GM12878 (cell line): ENCODE measurements around the gene HNRNPA1. TPM values are rescaled to one million over a fixed set of nuclear protein-coding genes. Genes with fewer than 3 reads are reported as not detected.
A peak's percentile ranks its signal among the peaks of the same experiment; 100 is the strongest.

ENCODE experiments used
- ATF2 ChIP-seq: IDR thresholded peaks from 2 replicates; pipeline ENCODE4 v1.6.1; 2012; ENCODE audit warnings: low read length, inconsistent platforms
- FOXM1 ChIP-seq: IDR thresholded peaks from 2 replicates; pipeline ENCODE4 v1.6.1; 2012; ENCODE audit warnings: low read depth, mild to moderate bottlenecking, inconsistent platforms, low read length, moderate library complexity
- IKZF1 ChIP-seq: fragments of 450-650 bp; conservative IDR thresholded peaks from 2 replicates; pipeline ENCODE4 v1.6.1; 2017; ENCODE audit warnings: antibody characterized with exemption, mild to moderate bottlenecking
- KAT2A ChIP-seq: conservative IDR thresholded peaks from 2 replicates; pipeline ENCODE4 v1.6.1; 2011; ENCODE audit warnings: low read depth, low read length; ENCODE audit not compliant: control insufficient read depth
- KLF5 ChIP-seq: fragments of 450-650 bp; IDR thresholded peaks from 2 replicates; pipeline ENCODE4 v1.6.1; 2014; ENCODE audit warnings: mild to moderate bottlenecking; ENCODE audit not compliant: partially characterized antibody
- MEF2A ChIP-seq: IDR thresholded peaks from 2 replicates; pipeline ENCODE4 v1.6.1; 2011; ENCODE audit warnings: low read depth, mild to moderate bottlenecking, low read length, moderate library complexity; ENCODE audit not compliant: insufficient read depth
- MLLT1 ChIP-seq: fragments of 450-650 bp; IDR thresholded peaks from 2 replicates; pipeline ENCODE4 v1.6.1; 2016; ENCODE audit warnings: mild to moderate bottlenecking
- MYB ChIP-seq: fragments of 150-350 bp; IDR thresholded peaks from 2 replicates; pipeline ENCODE4 v1.6.1; 2014; ENCODE audit warnings: mild to moderate bottlenecking, low read depth, low read length, borderline replicate concordance
- NRF1 ChIP-seq: conservative IDR thresholded peaks from 2 replicates; pipeline ENCODE4 v1.6.1; 2011; ENCODE audit warnings: mild to moderate bottlenecking, low read depth, low read length, improper control_type of control experiment
- RCOR1 ChIP-seq: conservative IDR thresholded peaks from 2 replicates; pipeline ENCODE4 v1.6.1; 2012; ENCODE audit warnings: low read depth, low read length, improper control_type of control experiment
- SMC3 ChIP-seq: IDR thresholded peaks from 2 replicates; pipeline ENCODE4 v1.6.1; 2011; ENCODE audit warnings: low read length, improper control_type of control experiment, borderline replicate concordance
- USF2 ChIP-seq: IDR thresholded peaks from 2 replicates; pipeline ENCODE4 v1.6.1; 2011; ENCODE audit warnings: low read depth, low read length, improper control_type of control experiment, borderline replicate concordance
- ZNF217 ChIP-seq: fragments of 450-650 bp; IDR thresholded peaks from 2 replicates; pipeline ENCODE4 v1.6.1; 2017; ENCODE audit warnings: antibody characterized with exemption, mild to moderate bottlenecking
- ZNF24 ChIP-seq: fragments of 450-650 bp; IDR thresholded peaks from 2 replicates; pipeline ENCODE4 v1.6.1; 2017; ENCODE audit warnings: antibody characterized with exemption, mild to moderate bottlenecking
- polyA plus RNA-seq, 11 experiments: library from polyadenylated mRNA; depleted of rRNA in 4 of 11; unstranded in 6 of 11; stranded (reverse) in 5 of 11; fragments of >200 nt; fragmentation: Nextera tagmentation in 4 of 11; fragmentation: Illumina TruSeq in 1 of 11; extraction: Ambion mirVana in 4 of 11; extraction: Trizol in 1 of 11; gene quantifications; 1 replicate in 1 of 11; 2 replicates in 10 of 11; pipeline versions ENCODE4 v1.2.1 to v1.2.3, GENCODE V29; 2011 to 2016; ENCODE audit warnings: inconsistent platforms in 2 of 11, missing spikeins in 2 of 11, low read depth in 1 of 11
- total RNA-seq, 4 experiments: library from RNA; depleted of rRNA in 3 of 4; stranded (reverse); fragments of >200 nt in 3 of 4; fragmentation: Illumina TruSeq in 1 of 4; extraction: Trizol in 1 of 4; gene quantifications; 2 replicates each; pipeline versions ENCODE4 v1.2.1 to v1.2.3, GENCODE V29; 2013 to 2021
- TF ChIP-seq, protein P1 (sequence below): IDR thresholded peaks from 2 replicates; pipeline ENCODE4 v1.6.1; 2011; ENCODE audit warnings: low read depth, mild to moderate bottlenecking, low read length, moderate library complexity, borderline replicate concordance; ENCODE audit errors: extremely low read depth

Gene HNRNPA1
- total and polyA plus RNA-seq, 10 of the 15 experiments (the other 5 are each of a cell fraction or from before 2014, with no cell fraction given), result 630 to 2,342 (median 1,407) TPM

- TF ChIP-seq, protein P1, sequence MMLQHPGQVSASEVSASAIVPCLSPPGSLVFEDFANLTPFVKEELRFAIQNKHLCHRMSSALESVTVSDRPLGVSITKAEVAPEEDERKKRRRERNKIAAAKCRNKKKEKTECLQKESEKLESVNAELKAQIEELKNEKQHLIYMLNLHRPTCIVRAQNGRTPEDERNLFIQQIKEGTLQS, result peak; percentile 75; the same call in 1 of the 2 replicates
- TF ChIP-seq KLF5 (peak; percentile 44), ZNF24 (no peak), KAT2A (no peak), FOXM1 (peak; percentile 35; the same call in 1 of the 2 replicates), RCOR1 (no peak), MLLT1 (peak; percentile 27), SMC3 (peak; percentile 32; the same call in 1 of the 2 replicates), ZNF217 (no peak), USF2 (peak; percentile 81), ATF2 (no peak), MYB (no peak), NRF1 (no peak), MEF2A (no peak), IKZF1 (no peak; the same call in none of the 2 replicates)
These were observed 44.3 kb downstream of the HNRNPA1 start, which contains the start of gene COPZ1 (continued) for GRCh38 chr12:54324617-54325441.
